AG09309 (cell line): ENCODE data around the gene CDH5.

Experiments
- DNase-seq: peaks from one replicate; pipeline ENCODE4 v3.0.0-alpha.2; 2010; ENCODE audit warnings: low read depth
- H3K4me3 ChIP-seq: 2 replicates; pipeline ENCODE4 v1.5.1; 2011; ENCODE audit warnings: mild to moderate bottlenecking, low read depth, low read length, moderate library complexity; ENCODE audit not compliant: control insufficient read depth
- CTCF ChIP-seq: IDR thresholded peaks from 2 replicates; pipeline ENCODE4 v1.5.1; 2011; ENCODE audit warnings: mild to moderate bottlenecking, low read depth, low read length, inconsistent platforms; ENCODE audit not compliant: insufficient read depth, control insufficient read depth; ENCODE audit errors: missing control alignments

CDH5 gene

DNA sequence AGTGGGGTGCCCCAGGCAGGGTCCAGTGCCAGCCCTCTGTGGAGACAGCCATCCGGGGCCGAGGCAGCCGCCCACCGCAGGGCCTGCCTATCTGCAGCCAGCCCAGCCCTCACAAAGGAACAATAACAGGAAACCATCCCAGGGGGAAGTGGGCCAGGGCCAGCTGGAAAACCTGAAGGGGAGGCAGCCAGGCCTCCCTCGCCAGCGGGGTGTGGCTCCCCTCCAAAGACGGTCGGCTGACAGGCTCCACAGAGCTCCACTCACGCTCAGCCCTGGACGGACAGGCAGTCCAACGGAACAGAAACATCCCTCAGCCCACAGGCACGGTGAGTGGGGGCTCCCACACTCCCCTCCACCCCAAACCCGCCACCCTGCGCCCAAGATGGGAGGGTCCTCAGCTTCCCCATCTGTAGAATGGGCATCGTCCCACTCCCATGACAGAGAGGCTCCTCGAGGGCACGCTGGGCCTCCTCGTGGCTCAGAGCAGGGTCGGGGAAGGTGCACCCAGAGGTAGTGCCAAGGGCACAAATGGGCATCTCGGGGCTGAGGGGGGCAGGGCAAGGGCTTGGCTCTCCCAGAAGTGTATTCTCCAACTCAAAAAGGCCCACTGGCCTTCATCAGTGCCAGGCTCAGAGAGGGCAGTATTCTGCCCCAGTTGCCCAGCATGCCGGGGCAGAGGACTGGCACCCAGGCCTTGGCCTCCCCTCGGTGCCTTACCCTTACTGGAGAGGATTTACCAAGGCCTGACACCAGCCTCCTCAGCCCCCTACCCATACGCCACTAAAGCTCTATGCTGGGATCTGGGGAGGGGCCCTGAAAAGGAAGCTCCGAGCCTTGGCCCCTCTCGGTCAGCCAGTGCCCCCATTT is at the start of gene CDH5:
Gene CDH5, plus strand, starts transcription at position 259 of the 867 bp plus-strand sequence. CDS start 12,647 bp downstream, outside the sequence.
- DNase-seq = no peak
- no peak for TF ChIP-seq CTCF
- H3K4me3 ChIP-seq = no peak within 1 kb of the TSS

DNA sequence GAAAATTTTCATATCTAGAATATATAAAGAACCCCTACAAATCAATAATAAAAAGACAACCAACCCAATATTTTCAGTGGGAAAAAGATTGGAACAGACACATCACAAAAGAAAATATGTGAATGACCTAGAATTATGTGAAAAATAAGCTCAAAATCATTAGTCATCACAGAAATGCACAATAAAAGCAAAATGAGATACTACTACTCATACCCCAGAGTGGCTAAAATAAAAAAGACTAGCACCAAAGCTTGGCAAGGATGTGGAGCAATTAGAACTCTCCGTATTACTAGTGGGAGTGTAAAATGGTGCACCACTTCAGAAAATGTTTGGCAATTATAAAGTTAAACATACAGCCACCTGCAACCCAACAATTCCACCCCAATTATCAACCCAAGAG is 48.0 kb upstream of the CDH5 start:
- TF ChIP-seq CTCF = no peak
- H3K4me3 ChIP-seq = no peak overlapping the region
- no peak for DNase-seq

DNA sequence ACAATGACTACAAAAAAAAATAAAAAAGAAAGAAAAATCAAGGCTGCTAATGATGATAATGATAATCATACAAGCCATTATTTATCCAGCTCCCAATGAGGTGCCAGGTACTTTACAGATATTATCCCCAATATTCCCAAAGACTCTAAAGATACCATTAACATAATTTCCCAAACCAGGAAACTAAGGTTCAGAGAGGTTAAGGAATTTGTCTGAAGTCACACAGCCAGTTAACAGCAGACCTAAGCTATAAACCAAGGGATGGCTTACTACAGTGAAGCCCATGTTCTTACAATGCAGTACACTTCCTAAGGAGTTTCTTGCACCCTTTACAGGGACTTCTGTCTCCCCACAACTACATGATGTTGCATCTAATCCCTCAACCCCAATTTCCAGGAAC is 45.7 kb upstream of the CDH5 start:
- DNase-seq = no peak
- H3K4me3 ChIP-seq = no peak overlapping the region
- TF ChIP-seq CTCF = no peak

GRCh38 chr16:66322174-66322573 is 44.3 kb upstream of the CDH5 start:
- no peak for DNase-seq
- no peak overlapping the region for H3K4me3 ChIP-seq
- TF ChIP-seq CTCF = no peak

GRCh38 chr16:66324815-66325515 is 41.5 kb upstream of the CDH5 start:
- DNase-seq = no peak
- no peak overlapping the region for H3K4me3 ChIP-seq
- peak; percentile 17 for TF ChIP-seq CTCF

GRCh38 chr16:66325717-66326376 is 40.6 kb upstream of the CDH5 start:
- no peak for TF ChIP-seq CTCF

More at GRCh38 chr16:66325717-66326376, 40.6 kb upstream of the CDH5 start:
- H3K4me3 ChIP-seq = no peak overlapping the region
- DNase-seq = no peak
